NT2/D1 (cell line): ENCODE measurements around the gene TANC1.

ENCODE experiments used
- SUZ12 ChIP-seq: IDR thresholded peaks from 2 replicates; pipeline ENCODE4 v1.6.1; 2011; ENCODE audit not compliant: insufficient read length, insufficient read depth; ENCODE audit errors: extremely low read depth
- YY1 ChIP-seq: IDR thresholded peaks from 2 replicates; pipeline ENCODE4 v1.6.1; 2011; ENCODE audit not compliant: insufficient read length, insufficient read depth
- ZNF274 ChIP-seq: IDR thresholded peaks from 2 replicates; pipeline ENCODE4 v1.6.1; 2011; ENCODE audit warnings: mild to moderate bottlenecking, low read depth, low read length

- TF ChIP-seq SUZ12 (no peak), YY1 (no peak), ZNF274 (no peak)
These were observed 66.3 kb downstream of the TANC1 start for GRCh38 chr2:159034713-159035112.
